GM19193 (cell line): ENCODE results near the gene ZNF488.

Experiments used
- POLR2A ChIP-seq: IDR thresholded peaks from 4 replicates; pipeline ENCODE4 v1.6.1; 2011; ENCODE audit not compliant: insufficient read depth, insufficient read length; ENCODE audit errors: extremely low read depth

The ZNF488 gene

GRCh38 chr10:47401874-47402640, 18.0 kb upstream of the ZNF488 start:
- no peak for TF ChIP-seq POLR2A

DNA sequence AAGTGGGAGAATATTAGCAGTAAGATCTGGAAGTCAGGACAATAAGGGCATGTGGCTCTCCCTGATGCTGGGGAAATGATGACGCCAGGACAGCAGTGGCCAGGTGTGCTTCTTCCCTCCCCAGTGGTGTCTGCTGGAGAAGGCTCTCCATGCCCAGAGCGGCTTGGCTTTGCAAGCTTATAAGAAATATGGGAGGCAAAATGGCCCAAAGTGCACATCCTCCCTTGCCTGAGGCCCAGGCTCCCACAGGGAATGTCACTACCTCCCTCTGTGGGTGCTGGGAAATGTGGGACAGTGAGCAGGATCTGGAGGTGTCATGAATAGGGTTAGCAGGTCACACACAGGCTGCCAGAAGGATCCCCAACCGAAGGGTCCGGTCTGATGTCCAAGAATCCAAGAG, 17.1 kb upstream of the ZNF488 start:
- TF ChIP-seq POLR2A, result no peak

GRCh38 chr10:47400786-47401185, 16.7 kb upstream of the ZNF488 start:
- no peak for TF ChIP-seq POLR2A

DNA sequence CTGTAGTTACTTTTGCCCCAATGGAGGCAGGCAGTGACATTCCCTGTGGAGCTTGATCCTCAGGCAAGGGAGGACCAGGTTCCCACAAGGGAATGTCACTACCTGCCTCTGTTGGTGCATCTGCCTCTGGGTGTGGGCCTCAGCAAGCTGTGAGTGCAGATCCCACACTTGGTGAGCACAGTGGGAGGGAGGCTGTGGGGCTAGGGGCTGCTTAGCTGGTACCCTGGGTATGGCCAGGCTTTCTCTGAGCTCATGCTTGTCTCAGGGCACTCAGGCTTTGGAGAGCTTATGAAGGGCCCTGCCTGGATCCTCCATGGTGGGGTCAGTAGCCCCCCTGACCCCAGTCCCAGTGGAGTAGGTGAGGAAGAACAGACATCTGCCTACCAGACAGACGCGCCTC, 16.2 kb upstream of the ZNF488 start:
- TF ChIP-seq POLR2A, result no peak

DNA sequence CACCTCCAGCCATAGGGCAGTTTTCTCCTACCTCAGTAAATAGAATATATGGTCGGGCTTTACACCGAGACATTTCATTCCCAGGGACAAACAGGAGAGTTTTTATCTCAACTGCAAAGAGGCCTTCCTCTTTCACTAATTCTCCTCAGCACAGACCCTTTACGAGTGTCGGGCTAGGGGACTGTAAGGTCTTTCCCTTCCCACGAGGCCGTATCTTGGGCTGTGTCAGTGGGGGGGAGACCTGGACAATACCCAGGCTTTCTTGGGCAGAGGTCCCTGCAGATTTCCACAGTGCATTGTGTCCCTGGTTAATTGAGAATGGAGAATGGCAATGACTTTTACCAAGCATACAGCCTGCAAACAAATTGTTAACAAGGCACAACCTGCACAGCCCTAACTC, 13.2 kb upstream of the ZNF488 start:
- no peak for TF ChIP-seq POLR2A

GRCh38 chr10:47396311-47396717, 12.2 kb upstream of the ZNF488 start:
- no peak for TF ChIP-seq POLR2A

- TF ChIP-seq POLR2A, result no peak
Measured at GRCh38 chr10:47389619-47390018, 5.5 kb upstream of the ZNF488 start.

GRCh38 chr10:47388879-47389278, 4.8 kb upstream of the ZNF488 start:
- TF ChIP-seq POLR2A, result no peak

DNA sequence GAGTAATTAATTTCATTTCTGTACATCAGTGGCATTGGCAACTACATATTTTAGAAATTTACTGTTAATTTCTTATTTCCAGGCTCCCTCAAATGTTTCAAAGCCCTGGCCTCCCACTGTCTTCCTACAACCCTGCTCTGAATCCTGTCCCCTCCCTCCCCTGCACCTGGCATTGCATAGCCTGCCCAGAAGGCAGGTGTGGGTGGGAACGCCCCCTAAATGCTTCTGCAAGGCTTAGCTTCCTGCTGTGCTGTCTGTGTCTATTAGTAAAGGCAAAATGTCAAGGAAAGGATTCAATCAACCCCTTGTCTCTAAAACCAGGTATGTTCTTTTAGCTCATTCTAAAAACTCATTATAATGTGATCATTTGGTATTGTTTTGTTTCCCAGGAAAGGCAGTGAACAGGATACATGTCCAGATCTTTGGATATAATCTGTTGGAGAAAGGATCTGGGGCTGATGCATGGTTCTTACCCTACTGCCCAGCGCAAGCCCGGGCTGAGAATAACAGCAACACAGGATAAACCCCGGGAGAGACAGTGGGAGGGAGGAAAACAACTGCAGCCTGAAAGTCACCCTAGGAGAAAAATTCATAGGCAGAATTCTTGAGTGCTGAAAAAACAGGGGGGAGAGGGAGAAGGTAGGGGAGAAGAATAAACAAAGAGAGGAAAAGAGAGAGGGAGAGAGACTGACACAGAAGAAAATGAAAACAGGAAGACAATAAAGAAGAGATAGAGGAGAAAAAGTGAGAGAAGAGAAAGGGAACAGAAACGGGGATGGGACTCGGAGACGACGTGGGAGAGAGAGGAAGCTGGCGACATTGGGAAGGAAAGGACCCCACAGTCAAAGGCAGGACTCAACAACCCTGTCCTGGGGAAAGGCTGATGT, 589 bp downstream of the ZNF488 start:
- no peak for TF ChIP-seq POLR2A

DNA sequence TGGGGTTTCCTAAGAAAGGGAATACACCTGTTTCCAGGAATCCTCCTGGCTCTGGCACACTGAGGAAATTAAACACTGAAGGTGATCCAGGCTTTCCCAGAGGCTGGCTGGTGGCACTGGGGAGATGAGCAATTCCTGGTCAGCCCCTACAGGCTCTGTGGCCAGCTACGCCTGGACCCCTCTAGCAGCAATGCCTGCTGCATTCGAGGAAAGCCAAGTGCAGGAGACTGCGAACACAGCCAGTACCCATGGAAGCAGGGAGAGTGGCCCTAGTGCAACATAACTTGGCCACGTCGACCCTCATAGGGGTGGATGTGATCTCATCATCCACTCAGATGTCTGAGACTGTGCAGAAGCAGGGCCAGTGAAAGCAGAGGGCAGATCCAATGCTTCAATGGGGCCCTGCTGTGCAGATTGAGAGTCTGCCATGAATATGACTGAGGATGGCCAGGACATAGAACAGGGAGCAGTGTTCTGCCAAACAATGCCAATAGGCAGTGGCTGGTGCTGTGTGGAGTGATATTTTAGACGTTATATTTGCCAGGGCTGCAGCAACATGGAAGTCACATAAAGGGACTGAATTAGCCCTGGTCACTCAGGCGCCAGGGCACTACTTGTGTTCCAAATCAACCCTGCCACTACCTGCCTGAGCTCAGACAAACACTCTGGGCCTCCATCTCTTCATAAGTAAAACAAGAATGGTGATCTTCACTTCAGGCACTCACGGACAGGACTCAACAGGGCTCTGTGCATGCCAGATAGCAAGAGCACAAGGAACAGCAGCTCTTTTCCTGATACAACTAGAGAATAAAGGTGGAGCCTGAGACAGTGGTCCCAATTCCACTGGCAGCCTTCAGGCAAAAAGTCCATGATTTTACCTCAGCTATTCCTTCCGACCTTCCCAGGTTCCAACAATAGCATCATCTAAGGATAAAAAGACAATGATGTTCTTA, 2.4 kb downstream of the ZNF488 start:
- no peak for TF ChIP-seq POLR2A

GRCh38 chr10:47381103-47381395, 3.0 kb downstream of the ZNF488 start:
- TF ChIP-seq POLR2A, result no peak

DNA sequence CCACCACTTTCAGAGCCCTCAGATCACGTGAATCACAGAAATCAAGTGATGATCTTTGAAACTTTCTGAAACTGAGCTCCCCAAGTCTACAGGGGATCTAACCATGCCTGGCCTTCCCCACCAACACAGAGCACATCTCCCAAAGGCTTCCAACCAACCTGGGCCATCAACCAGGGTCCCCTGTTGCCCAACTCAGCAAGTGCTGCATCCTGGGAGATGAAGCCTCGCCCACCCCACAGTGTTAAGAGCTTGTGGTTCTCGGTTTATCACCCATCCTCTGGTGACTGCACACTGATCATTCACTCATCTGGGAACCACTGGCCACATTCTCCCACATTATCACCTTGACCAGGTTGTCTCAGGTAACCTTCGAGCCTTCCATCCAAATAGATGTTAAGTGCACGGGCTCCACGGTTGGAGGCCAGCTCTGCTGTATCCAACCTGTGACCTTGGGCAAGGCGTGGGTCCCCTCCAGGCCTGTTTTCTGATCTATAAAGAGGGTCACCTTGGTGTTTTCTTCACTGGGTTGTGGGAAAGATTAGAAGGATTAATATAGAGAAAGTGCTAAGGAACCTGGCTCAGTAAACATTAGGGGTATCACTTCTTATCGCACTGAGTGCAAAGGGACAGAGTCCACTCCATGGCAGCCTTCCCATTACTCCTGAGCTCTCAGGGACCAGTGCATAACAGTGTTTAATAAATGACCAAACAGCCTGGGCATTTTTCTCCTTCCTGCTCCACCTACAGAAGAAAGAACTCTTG, 3.6 kb downstream of the ZNF488 start:
- no peak for TF ChIP-seq POLR2A

DNA sequence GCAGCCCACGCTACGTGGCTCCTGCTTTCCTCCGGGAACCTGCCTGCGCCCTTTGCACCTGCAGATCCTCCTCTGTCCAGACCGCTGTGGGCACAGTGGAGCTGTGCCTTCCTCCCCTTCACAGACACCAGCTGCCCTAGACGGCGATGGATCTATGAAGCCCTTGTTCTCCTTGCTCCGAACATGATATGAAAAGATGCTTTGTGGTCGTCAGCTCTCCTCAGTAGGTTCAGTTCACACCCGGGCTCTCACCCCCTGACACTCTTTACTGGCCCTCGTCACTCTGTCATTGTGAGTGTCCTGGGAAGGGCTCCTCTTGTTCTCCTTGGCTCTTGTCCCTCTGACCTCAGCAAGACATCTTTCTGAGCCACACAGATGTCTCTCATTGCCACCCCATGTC, 4.2 kb downstream of the ZNF488 start:
- no peak for TF ChIP-seq POLR2A

DNA sequence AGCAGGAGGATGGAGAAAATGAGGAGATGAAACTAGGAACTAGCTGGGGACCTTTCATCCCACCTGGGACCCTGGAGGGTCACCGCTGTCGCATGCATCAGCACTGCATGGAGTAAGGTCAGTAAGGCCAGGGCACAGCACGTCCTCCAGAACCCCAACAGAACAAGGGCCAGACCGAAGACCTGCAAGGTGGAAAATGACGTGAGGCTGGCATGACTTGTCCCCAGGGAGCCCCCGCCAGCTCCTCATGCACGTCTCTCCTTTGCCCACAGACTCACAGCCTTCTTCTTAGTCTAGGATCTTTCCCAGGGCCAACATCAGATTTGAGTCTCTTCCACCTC, 4.7 kb downstream of the ZNF488 start:
- no peak for TF ChIP-seq POLR2A

GRCh38 chr10:47378606-47379444, 5.3 kb downstream of the ZNF488 start:
- no peak for TF ChIP-seq POLR2A

DNA sequence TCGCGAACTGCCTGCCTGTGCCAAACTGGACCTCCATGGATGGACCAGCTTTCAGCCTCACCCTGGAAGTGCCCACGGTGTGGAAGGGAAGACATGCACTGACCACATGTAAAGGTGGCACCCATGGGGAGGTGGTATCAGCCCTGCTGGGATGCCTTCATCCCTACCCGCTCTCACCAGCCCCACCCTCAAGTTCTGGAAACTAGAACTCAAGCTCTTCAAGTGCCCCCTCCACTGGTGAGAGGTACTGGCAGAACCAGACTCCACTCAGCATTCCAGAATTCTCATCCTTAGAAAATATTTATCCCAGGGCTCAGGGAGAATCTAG, 5.9 kb downstream of the ZNF488 start:
- TF ChIP-seq POLR2A, result no peak
